Fibroblast of skin of right quadriceps (primary cell): ENCODE data around the gene MAGI3.
"Not testable (repeated sequence)": the region's sequence is repeated elsewhere in the genome, so short reads cannot be mapped to it uniquely, and the experiment has no call there.

Experiments
- DNase-seq: peaks from one replicate; pipeline ENCODE4 v3.0.0-alpha.2; 2013

Gene MAGI3

DNA sequence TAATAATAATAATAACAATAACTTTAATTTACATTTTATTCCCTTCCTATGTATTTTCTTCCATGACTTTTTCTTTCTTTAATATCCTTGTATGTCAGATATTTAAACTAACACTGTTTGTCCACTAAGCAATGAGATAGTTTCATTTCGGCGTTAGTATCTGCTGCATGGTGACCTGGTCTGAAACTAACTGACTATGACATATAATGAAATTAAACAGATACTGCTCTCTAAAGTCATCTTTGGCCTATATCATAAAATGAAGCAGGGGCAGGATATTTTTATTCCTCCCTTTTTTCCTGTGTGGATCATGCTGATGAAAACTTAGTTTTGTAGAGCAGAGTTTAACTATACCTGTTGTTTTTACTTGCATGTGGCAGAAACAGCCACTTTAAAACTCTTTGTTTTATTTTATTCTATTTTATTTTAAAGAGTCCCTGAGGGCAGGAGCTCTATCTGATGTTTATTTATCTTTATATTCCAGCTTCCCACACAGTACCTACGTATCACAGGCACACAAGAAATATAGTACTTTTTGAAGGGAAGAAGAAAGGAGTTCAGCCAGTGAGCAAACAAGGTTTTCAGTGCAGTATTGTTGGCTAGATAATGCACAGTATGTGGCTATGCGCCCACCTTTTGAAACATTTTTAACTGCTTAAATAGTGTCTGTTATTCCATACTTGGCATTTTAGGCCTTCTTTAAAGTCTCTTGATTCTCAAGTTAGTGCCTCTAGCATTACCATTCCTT lies 203.4 kb downstream of the MAGI3 start:
- DNase-seq = no peak

DNA sequence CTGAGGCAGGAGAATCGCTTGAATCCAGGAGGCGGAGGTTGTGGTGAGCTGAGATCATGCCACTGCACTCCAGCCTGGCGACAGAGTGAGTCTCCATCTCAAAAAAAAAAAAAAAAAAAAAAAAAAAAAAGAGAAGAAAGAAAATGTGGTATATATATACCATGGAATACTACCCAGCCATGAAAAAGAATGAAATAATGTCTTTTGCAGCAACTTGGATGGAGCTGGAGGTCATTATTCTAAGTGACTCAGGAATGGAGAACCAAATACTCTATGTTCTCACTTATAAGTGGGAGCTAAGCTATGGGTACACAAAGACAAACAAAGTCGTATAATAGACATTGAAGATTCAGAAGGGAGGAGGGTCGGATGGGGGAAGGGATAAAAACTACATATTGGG lies 214.2 kb downstream of the MAGI3 start:
- DNase-seq = not testable (repeated sequence)

DNA sequence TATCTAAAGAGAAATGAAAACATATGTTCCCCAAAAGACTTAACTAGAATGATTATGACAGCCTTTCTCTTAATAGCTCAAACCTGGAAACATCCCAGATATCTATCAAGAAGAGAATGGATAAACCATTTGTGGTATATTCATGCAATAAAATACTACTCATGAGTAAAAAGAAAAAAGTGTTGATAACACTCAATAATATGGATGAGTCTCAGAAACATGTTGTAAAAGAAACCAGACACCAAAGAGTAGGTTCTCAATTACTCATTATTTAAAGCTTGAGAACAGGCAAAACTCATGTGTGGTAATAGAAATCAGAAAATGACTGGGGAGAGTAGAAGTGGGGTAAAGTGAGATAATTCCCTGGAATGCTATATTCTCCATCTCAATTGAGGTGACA lies 214.8 kb downstream of the MAGI3 start:
- peak; percentile 85 for DNase-seq

DNA sequence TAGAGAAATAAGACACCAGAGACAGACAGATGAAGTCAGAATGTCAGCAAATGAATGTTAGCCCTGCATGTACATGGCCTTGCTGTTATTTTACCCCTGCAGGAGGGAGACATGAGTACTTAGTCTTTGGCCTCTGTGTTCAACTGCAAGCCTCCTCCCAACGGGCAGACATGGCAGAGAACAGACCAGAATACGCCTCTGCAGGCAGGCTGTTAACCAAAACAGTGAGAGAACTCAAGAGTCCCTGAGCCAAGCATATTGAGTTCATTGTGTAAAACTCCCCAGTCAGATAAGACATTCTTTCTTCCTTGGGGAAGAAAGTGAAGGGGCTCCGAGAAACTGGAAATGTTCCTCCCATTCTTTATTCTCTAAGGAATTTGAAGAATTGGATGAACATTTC lies 218.1 kb downstream of the MAGI3 start:
- DNase-seq = no peak

DNA sequence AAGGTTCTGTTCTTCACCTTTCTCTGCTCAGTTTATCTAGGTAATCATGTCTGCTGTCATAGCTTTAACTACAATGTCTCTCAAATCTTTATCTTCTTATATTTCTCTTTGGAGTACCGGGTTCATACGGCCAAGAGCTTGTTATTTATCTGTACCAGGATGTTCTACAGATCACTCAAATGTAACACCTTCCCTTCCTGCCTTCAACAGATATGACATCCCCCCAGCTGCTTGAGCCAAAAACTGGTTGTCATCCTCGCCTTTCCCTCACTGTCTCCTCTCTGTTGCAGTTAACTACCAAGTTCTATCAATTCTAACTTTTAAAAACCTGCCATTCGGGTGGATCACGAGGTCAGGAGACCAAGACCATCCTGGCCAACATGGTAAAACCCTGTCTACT lies 220.1 kb downstream of the MAGI3 start:
- no peak for DNase-seq

DNA sequence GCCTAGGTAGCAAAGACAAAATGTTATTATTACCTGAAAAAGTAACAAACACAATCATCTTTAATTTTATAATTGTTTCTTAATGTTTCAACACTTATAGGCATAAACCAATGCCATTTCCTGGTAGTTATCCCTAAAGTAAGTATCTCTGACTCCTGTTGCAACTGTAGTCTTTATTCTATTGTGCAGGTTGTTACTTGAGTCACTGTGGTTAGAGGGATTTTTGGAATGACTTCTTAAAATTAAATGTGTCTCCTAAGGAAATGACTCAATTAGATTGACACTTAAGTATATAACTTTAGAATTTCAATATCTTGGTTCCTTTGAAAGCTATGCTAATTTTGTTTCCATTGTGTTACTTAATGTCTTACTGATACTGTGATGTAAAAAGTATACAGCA lies 225.1 kb downstream of the MAGI3 start:
- DNase-seq = peak; percentile 42

DNA sequence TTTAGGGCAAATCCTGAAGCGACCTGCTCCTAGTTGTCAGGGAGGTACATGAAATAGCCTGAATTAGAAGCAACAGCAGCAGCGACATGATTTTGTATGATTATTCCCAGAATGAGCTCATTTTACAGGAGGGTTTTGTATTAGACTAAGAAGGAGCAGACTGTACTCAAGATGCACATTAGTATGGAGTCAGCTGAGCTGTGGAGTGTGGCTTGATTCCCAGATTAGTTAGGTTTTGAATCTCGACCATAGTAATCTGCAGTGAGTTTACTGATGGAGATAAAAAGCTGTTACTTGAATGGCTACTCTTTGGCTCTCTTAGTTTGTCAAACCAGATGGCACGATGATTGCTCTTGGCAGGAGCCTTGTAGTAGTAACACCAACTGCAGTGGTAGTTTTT lies 225.8 kb downstream of the MAGI3 start:
- DNase-seq = no peak

DNA sequence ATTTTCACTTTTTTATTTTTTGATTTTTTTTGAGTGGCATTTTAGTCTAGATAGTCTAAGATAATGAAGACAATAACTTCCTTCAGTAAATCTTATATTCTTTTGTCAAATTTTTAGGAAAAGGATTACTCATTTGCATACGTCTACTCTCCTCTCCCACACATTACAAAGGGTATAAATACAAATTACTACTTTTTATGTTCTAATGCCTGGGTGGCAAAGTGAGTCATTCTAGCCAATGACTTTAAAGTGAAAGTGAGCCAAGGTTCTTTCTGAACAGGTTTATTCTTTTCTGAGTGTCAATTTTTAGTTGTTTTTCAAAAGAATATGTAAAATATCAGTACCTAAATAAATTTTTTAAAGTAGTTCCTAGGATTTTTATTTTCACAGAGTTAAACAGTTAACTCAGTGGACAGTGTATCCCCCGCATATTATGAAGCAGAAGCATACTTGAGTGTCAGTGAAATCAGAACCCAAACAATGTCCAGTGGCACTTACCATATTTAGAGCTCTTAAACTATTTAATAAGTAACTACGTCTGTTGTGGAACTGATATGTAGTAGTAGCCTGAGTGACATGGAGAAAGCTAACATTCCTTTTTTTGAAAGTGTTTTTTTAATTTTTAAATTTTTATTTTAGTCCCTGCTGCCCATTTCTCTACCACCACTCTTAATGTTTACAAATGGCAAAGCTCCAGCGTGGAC lies 227.3 kb downstream of the MAGI3 start:
- DNase-seq = peak; percentile 24

DNA sequence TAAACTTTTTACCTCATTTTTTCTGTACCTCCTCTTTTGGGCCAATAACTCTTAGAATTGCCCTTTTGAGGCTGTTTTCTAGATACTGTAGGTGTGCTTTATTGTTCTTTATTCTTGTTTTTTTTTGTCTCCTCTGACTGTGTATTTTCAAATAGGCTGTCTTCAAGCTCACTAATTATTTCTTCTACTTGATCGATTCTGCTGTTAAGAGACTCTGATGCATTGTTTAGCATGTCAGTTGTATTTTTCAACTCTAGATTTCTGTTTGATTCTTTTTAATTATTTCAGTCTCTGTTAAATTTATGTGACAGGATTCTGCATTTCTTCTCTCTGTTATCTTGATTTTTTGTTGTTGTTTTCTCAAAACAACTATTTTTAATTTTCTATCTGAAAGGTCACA lies 238.7 kb downstream of the MAGI3 start:
- no peak for DNase-seq

DNA sequence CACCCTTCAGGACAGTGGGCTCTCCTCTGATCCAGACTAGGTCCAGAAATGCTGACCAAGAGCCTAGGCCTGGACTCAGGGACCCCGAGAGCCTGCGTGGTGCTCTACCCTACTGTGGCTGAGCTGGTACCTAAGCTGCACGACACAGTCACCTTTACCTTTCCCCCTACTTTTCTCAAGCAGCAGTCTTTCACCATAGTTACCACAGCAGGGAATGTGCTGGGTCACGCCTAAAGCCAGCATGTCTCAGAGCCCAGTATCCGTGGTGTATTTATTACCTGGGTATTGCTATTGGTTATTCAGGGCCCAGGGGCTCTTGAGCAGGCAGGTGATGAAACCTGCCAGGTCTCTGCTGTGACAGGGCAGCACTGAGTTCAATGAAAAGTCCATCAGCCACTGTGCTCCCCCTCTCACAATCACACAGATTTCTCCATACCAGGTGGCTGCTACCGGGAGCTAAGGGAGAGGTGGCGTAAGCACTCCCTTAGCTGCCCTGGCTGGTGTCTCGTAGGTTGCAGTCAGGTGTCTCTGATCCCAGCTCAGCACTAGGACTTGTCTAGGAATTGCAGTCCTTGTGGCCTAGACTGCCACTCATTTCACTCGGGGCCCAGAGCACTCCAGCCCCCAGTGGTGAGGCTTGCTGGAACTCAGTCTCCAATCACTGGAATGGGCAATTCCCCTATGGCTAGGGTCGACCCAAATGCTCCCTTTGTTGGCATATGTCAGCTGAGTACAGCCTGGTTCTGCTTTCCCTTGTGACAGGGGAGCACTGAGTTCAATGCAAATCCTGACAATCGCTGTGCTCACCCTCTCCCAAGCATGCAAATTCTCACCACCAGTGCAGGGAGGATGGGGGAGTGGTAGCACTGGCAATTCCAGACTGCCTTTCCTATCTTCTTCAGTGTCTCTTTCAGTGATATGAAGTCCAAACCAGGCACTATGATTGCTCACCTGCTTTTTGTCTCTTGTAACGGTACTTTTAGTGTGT lies 240.3 kb downstream of the MAGI3 start:
- DNase-seq = no peak

DNA sequence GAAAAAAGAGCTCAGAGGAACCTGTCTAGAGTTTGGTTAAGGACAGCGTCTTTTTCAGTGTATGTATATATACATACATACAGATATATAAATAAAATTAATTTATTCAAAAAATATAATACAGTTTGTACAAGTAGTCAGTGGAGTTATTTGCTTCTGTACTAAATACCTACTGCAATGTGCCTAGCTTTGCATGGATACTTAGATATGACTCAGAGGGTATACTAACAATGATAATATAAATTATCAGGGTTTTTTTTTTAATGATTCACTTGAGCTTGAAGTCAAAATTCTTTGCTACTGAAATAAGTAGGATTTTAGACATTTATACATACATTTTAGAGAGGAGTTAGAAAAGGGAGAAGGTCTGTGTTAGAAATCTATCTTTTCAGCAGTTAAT lies 251.1 kb downstream of the MAGI3 start:
- no peak for DNase-seq

DNA sequence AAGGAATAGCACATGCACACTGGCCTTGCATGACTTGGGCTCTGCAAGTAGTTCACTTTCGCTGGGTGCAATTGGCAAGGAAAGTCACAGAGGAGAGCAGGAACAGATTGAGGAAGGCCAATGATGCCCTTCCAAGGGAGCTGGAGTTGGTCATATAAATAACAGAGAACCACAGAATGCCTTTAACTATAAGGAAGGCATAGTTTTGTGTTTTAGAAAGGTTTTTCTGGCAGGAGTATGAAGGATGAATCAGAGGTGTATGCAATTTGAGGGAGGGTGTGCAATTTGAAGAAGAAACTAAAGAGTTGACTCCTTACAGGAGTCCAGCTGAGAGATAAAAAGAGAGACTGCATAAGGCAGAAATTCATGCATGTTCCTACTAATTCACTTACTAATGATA lies 256.8 kb downstream of the MAGI3 start:
- DNase-seq = peak; percentile 24

DNA sequence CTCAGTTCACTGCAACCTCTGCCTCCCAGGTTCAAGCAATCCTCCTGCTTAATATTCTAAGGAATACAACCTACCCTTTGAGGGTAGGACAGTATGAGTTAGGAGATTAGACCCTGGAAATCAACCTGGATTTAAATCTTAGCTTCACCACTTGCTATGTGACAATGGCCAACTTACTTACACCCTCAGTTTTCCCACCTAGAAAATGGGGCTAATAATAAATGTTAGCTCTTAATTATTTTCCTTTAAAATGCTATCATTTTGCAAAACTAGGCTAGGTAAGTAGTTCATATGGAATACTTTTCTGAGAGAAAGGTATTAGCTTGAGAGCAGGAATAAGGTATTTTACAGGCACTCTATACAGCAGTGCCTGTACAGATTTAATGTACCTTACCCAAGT lies 258.2 kb downstream of the MAGI3 start:
- DNase-seq = no peak

DNA sequence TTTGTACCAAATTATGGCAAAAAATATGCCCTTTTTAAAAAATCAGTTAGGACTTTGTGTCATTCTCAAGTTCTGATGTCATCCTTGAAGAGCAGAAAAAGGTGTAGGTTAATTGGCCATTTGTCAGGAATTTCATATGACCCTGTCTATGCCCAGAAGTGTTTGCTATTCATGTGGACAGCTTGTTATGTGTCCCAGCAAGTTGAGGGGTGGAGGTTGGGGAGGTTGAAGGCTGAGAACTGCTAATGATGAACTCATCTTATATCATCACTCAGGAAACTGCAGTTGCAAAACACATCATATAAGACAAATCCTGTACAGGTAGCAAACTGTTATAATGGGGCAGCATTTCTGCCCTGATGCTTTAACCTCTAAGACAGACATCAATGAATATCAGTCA lies 262.5 kb downstream of the MAGI3 start:
- DNase-seq = no peak

DNA sequence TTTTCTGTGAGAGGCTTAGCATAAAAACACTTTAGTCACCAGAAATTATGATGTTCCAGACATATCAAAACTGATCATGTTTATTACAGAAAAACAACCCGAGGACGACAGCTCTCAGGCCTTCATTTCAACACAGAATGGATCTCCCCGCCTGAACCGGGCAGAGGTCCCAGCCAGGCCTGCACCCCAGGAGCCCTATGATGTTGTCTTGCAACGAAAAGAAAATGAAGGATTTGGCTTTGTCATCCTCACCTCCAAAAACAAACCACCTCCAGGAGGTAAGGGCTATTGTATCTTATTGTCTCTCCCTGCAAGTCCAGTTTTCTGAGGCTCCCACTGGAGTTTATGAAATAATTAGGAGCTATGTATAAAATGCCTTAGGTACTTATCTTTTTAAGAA lies 263.4 kb downstream of the MAGI3 start:
- no peak for DNase-seq

DNA sequence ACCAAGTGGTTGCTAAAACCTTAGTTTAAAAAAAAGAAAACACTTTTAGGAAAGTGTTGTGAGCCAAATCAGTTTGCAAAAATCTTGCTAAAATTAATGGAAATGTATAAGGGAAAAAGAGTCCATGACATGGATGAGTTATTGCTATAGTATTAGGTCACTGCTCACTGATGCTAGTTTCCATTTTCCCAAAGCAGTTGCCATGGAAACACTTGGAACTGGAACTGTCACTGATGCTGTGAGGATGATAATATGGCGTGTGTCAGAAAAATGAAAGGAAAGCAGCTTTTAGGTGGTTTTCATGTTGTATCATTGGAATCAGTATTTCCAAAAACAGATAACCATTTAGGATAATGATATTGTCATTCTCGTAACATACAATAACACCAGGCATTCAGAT lies 264.6 kb downstream of the MAGI3 start:
- DNase-seq = no peak

DNA sequence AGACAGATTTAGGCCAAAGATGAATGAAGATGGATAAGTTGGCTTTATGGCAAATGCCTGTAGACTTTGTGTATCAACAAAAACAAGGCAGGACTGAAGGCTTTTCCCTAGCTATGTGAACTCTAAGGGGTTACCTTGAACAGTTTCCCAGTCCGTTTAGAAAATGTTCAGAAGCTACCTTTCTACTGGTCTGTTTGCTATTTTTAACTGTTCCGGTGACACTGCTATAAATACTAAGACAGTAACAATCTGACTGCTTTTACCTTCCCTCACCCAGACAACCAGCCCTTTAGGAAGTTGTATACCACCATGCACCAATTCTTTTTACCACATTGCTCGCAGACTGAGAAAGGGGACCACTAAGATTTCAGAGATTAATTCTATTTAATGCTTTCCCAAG lies 266.8 kb downstream of the MAGI3 start:
- DNase-seq = no peak

DNA sequence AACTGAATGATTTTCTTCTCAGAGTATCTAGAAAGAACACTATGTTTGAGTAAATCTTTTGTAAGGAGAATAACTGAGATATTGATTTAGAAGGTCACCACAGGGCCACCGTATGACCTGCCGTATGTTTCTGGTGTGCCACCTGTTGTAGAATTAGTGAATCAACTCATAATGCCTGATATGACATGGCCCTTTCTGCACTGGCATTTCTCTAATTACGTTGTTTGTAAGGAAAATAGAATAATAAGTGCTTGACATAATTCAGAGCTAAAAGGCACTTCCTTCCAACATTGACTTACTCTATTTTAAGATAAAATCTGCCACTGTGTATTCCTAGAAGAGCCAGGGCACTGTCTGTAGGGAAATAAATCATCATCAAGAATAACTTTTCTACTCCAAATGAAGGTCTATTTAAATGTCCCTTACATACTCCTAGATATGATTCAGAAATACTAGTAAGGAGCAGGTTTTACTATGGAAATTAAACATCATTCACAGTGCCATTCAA lies 267.3 kb downstream of the MAGI3 start:
- no peak for DNase-seq

DNA sequence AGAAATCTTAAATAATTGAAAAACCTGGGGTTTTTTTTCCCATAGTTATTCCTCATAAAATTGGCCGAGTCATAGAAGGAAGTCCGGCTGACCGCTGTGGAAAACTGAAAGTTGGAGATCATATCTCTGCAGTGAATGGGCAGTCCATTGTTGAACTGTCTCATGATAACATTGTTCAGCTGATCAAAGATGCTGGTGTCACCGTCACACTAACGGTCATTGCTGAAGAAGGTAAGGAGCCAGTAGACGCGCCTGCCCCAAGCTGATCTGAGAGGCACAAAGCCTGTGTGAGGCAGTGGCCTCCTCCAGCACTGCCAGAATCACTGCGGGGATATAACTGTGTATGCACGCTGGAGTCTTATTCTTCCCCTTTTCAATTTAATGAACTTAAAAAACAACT lies 268.7 kb downstream of the MAGI3 start:
- DNase-seq = no peak

DNA sequence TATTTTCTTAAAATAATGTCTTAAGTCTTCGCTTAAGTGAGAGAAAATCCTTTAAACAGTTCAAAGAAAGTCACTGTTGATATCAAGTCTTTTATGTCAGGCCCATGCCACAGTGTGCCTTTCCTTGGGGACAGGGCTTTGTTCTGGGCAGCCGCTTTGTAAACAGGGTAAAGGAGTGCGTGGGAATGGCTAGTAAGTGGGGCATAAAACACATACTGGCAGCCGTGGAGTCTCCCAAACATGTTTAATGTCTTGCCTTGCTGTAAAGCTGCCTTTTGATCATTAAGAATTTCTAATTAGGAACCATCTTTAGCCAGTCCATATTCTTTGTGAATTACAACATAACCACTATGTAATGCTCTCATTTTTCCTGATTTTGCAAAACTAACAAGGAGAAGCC lies 269.2 kb downstream of the MAGI3 start:
- DNase-seq = no peak

DNA sequence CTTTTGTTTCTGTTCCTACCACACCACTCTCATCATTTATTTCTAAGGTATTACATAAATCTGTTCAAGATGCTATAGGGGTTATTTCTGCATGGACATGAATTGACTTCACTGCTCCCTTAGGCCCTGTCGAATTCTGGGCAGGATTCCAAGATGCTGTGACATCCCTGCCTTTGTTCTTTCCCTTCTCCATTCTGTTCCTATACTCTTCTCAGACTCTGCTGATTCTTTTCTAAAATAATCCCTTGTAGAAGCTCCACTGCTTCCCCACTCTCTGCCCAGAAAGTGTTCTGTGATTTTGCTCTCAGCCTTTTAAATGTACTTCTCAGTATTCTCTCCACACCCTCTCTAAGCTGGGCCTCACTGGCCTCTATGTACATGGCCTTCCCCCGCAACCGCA lies 269.8 kb downstream of the MAGI3 start:
- no peak for DNase-seq

DNA sequence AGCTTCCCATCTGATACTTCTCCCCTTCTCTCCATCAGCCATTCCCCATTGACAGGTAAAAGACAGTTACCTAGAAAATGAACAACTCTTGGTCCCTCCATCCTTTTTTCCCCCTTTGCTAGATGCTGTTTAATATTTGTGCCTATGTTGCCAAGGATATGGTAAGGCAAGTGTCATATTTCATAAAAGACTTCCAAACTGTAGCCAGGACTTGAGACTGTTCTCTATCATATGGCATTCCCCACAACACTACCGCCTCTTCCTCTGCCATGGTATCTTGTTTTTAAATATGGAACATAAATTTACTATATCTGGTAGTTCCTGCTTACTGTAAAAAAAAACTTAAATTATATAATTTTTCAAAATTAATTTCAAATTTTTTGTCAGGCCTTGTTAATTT lies 271.8 kb downstream of the MAGI3 start:
- DNase-seq = no peak
